ENCODE data around the gene TIPARP. TPM values are rescaled to one million over a fixed set of nuclear protein-coding genes. Genes with fewer than 3 reads are reported as not detected.
"Not testable (repeated sequence)": the region's sequence is repeated elsewhere in the genome, so short reads cannot be mapped to it uniquely, and the experiment has no call there.

TIPARP gene
- total RNA-seq, 4 donors from 2014 or later = 61.9 to 94.8 (median 78.5) TPM

GRCh38 chr3:156729460-156730179 lies 55.2 kb downstream of the TIPARP start:
- Histone ChIP-seq H3K36me3 (no peaks in the 10 kb centered on the region), H3K27me3 (no peaks in the 10 kb centered on the region), H3K27ac (replicated peaks in 1 of 4) (no peak overlapping the region), H3K4me1 (no peaks in the 10 kb centered on the region), H3K4me3 (no peak overlapping the region), H3K9me3 (no peaks in the 10 kb centered on the region)
- DNase-seq (ENCODE audit: extremely low spot score) = peak; percentile 70
- intact Hi-C loops (cut with DNase I) = no loop called here
- no peak for TF ChIP-seq POLR2A (IDR thresholded peaks at IDR 0.05; ENCODE audit: low read depth)
- no peak for TF ChIP-seq CTCF (IDR thresholded peaks at IDR 0.05)
- TF ChIP-seq POLR2AphosphoS5 (IDR thresholded peaks at IDR 0.05) = no peak
- no peak for TF ChIP-seq EP300 (IDR thresholded peaks at IDR 0.05)
- 76% methylated on average over 2 of the region's 2 CpGs for WGBS

GRCh38 chr3:156731813-156732212 lies 57.4 kb downstream of the TIPARP start:
- Histone ChIP-seq H3K27ac (replicated peaks in 1 of 4) (no peak overlapping the region), H3K36me3 (no peaks in the 10 kb centered on the region), H3K9me3 (no peaks in the 10 kb centered on the region), H3K4me3 (no peak overlapping the region), H3K4me1 (no peaks in the 10 kb centered on the region), H3K27me3 (no peaks in the 10 kb centered on the region)
- TF ChIP-seq CTCF (IDR thresholded peaks at IDR 0.05) (no peak), POLR2AphosphoS5 (IDR thresholded peaks at IDR 0.05) (no peak), POLR2A (IDR thresholded peaks at IDR 0.05; ENCODE audit: low read depth) (no peak), EP300 (IDR thresholded peaks at IDR 0.05) (no peak)
- intact Hi-C loops (cut with DNase I) = no loop called here
- DNase-seq (ENCODE audit: extremely low spot score) = no peak

- no peak for TF ChIP-seq EP300 (IDR thresholded peaks at IDR 0.05)
- no peak for TF ChIP-seq POLR2A (IDR thresholded peaks at IDR 0.05; ENCODE audit: low read depth)
- no peak for TF ChIP-seq CTCF (IDR thresholded peaks at IDR 0.05)
- no peak for TF ChIP-seq POLR2AphosphoS5 (IDR thresholded peaks at IDR 0.05)
- DNase-seq (ENCODE audit: extremely low spot score) = peak; percentile 29
- Histone ChIP-seq H3K9me3 (no peaks in the 10 kb centered on the region), H3K36me3 (no peaks in the 10 kb centered on the region), H3K27ac (replicated peaks in 1 of 4) (no peak overlapping the region), H3K4me1 (no peaks in the 10 kb centered on the region), H3K27me3 (no peaks in the 10 kb centered on the region), H3K4me3 (no peak overlapping the region)
- 73% methylated on average over 6 of the region's 6 CpGs for WGBS
- intact Hi-C loops (cut with DNase I) = no loop called here
These were observed 57.9 kb downstream of the TIPARP start for GRCh38 chr3:156732261-156732660.

GRCh38 chr3:156732715-156733421 lies 58.5 kb downstream of the TIPARP start:
- TF ChIP-seq POLR2A (IDR thresholded peaks at IDR 0.05; ENCODE audit: low read depth) (no peak), CTCF (IDR thresholded peaks at IDR 0.05) (no peak), POLR2AphosphoS5 (IDR thresholded peaks at IDR 0.05) (no peak), EP300 (IDR thresholded peaks at IDR 0.05) (no peak)
- H3K27me3 ChIP-seq = no peaks in the 10 kb centered on the region
- peak; percentile 31 for DNase-seq (ENCODE audit: extremely low spot score)
- intact Hi-C loops (cut with DNase I) = no loop called here
- H3K4me1 ChIP-seq = no peaks in the 10 kb centered on the region
- no peaks in the 10 kb centered on the region for H3K9me3 ChIP-seq
- WGBS = 88% methylated on average over 4 of the region's 4 CpGs
- H3K27ac ChIP-seq (replicated peaks in 1 of 4) = no peak overlapping the region
- no peak overlapping the region for H3K4me3 ChIP-seq
- H3K36me3 ChIP-seq = no peaks in the 10 kb centered on the region

GRCh38 chr3:156734661-156735060 lies 60.3 kb downstream of the TIPARP start:
- peak; percentile 12 for DNase-seq (ENCODE audit: extremely low spot score)
- H3K9me3 ChIP-seq; H3K36me3 ChIP-seq; H3K27me3 ChIP-seq; H3K4me3 ChIP-seq; H3K27ac ChIP-seq (replicated peaks in 1 of 4); intact Hi-C loops (cut with DNase I); H3K4me1 ChIP-seq: not testable (repeated sequence)
- WGBS = 43% methylated on average over 3 of the region's 3 CpGs

All from esophagus muscularis mucosa (tissue), 4 donors.